ENCODE results near the gene MRPL42. TPM values are rescaled to one million over a fixed set of nuclear protein-coding genes. Genes with fewer than 3 reads are reported as not detected.
A peak's percentile ranks its signal among the peaks of the same experiment; 100 is the strongest.

The MRPL42 gene
- total and polyA plus RNA-seq, 2 donors (not counting 1 experiment from before 2014, with no cell fraction given) = 31.5 to 45.2 TPM

- CTCF ChIA-PET = interaction anchor here (0.5 to 3.9 kb wide), 10 partner anchors 10 to 1265 kb away, joined by 3 to 34 read pairs (median 4); no protein-coding TSS in a partner anchor
- TF ChIP-seq EZH2 (IDR thresholded peaks at IDR 0.05; ENCODE audit: borderline replicate concordance, insufficient read depth, low read depth, low read length, poor library complexity, severe bottlenecking) (no peak), CTCF (IDR thresholded peaks at IDR 0.05) (no peak)
- Mint-ChIP-seq H3K27me3 (no peaks in the 10 kb centered on the region), H3K9me3 (ENCODE audit: insufficient read depth) (no peaks in the 10 kb centered on the region), H3K27ac (peak overlapping the region; percentile 42), H3K4me3 (peak overlapping the region; percentile 70), H3K4me1 (peaks cover 76% of the 10 kb centered on the region)
- Histone ChIP-seq H3K4me1 (ENCODE audit: control insufficient read depth in 2 of 2, insufficient read depth in 2 of 2, low read length in 2 of 2) (peaks cover 74 to 79% of the 10 kb centered on the region in 2 donors), H3K27ac (ENCODE audit: low read length in 2 of 2) (peak overlapping the region; percentile 0 to 83), H3K4me3 (ENCODE audit: control extremely low read depth in 1 of 5, extremely low read depth in 1 of 5, insufficient read depth in 1 of 5, low read depth in 2 of 5, low read length in 4 of 5) (no peak overlapping the region), H3K9ac (ENCODE audit: low read length) (peak overlapping the region; percentile 12), H3K27me3 (replicated peaks in 1 of 4; ENCODE audit: control extremely low read depth in 1 of 4, control insufficient read depth in 3 of 4, insufficient read depth in 4 of 4, low read length in 3 of 4) (no peaks in the 10 kb centered on the region), H2AFZ (ENCODE audit: insufficient read depth, low read depth, low read length, poor library complexity, severe bottlenecking) (no peak overlapping the region), H3K4me2 (replicated peaks; ENCODE audit: low read depth, low read length, poor library complexity, severe bottlenecking) (peak overlapping the region; percentile 86), H3K79me2 (ENCODE audit: control insufficient read depth, insufficient read depth, low read length) (peaks cover 82% of the 10 kb centered on the region), H4K20me1 (ENCODE audit: control insufficient read depth, insufficient read depth, low read length, poor library complexity, severe bottlenecking) (peaks cover 29% of the 10 kb centered on the region), H3K9me3 (ENCODE audit: control extremely low read depth in 1 of 3, control insufficient read depth in 2 of 3, insufficient read depth in 1 of 3, low read length in 2 of 3) (no peaks in the 10 kb centered on the region), H3K36me3 (replicated peaks in 1 of 2; ENCODE audit: control extremely low read depth in 1 of 2, control insufficient read depth in 1 of 2, extremely low read depth in 1 of 2, insufficient read depth in 2 of 2, low read length in 1 of 2) (no peaks in the 10 kb centered on the region)
- POLR2A ChIA-PET = interaction anchor here (0.7 kb wide), 1 partner anchor 19 kb away, joined by 7 read pairs; no protein-coding TSS in a partner anchor
- 68% methylated on average over 3 of the region's 3 CpGs for WGBS (ENCODE audit: insufficient coverage)
- intact Hi-C loops (cut with micrococcal nuclease) = no loop called here
- no peak for ATAC-seq (ENCODE audit: low read depth)
- DNase-seq = no peak
Measured at GRCh38 chr12:93438266-93439050, 28.9 kb upstream of the MRPL42 start.
